ELR (cell line): ENCODE data around the gene MCTP1.
"Not testable (repeated sequence)": the region's sequence is repeated elsewhere in the genome, so short reads cannot be mapped to it uniquely, and the experiment has no call there.

Experiments
- DNase-seq: peaks from one replicate; pipeline ENCODE4 v3.0.0-alpha.2; 2015; ENCODE audit warnings: low read depth

The MCTP1 gene

GRCh38 chr5:94869921-94870320 lies 415.0 kb downstream of the MCTP1 start:
- no peak for DNase-seq

DNA sequence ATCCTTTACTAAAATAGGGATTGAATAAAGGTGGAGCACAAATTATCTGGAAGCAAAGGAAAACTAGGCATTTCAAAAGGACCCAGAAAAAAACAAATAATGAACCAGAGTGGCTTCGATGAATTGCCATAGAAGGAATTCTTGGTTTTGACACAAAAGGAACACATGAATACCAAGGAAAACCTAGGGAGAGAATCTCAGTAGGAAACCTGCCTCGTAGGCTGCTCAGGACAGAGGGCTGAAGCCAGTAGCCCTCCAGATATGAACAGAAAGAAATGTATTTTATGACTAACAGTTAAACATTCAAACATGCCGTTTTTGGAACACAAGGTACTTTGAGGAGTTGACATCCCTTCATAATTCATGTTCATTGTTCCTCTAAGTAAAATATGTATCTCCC lies 420.9 kb downstream of the MCTP1 start:
- no peak for DNase-seq

- DNase-seq: no peak
These were observed 427.8 kb downstream of the MCTP1 start for GRCh38 chr5:94857111-94857510.

GRCh38 chr5:94856257-94856800 lies 428.6 kb downstream of the MCTP1 start:
- DNase-seq: no peak

- no peak for DNase-seq
These were observed 429.4 kb downstream of the MCTP1 start for GRCh38 chr5:94855543-94855942.

GRCh38 chr5:94853120-94853519 lies 431.8 kb downstream of the MCTP1 start:
- no peak for DNase-seq

DNA sequence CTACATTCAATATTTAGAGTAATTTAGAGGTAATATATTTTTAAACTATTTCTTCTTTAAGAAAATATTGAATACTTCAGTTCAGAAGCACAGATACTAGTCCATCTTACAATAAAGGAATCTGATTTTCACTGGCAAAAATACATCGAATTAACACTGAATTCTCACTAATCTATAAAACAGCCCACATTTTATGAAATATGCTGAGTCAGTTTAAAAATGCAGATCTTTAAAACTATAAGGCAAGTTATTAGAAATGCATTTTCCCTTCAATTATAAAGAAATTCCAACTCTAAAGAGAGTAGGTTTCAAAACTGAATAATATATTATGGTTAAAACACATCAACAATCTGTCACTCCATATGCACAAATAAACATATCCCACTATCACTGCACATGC lies 433.9 kb downstream of the MCTP1 start:
- no peak for DNase-seq

GRCh38 chr5:94849821-94850736 lies 434.8 kb downstream of the MCTP1 start:
- peak; percentile 66 for DNase-seq

DNA sequence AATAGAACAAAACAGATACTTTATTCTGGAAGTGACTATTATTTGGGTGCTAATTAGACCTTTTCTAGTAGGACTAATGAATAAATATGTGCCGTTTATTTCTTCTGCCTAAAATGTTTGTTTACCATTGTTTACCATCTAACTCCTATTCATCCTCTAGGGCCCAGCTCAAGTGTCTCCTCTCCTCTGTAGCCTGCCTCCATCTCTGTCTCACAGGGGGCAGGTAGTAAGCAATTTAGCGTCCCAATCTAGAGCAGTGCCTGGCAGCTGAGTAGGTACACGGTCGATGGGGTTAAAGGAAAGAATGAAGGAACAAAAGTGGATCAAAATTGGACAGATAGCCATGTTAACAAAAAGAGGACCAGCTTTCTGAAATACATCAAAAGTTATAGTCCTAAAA lies 435.6 kb downstream of the MCTP1 start:
- DNase-seq: no peak

- DNase-seq: no peak
These were observed 437.2 kb downstream of the MCTP1 start for GRCh38 chr5:94847726-94848125.

GRCh38 chr5:94847019-94847418 lies 437.9 kb downstream of the MCTP1 start:
- DNase-seq: no peak

DNA sequence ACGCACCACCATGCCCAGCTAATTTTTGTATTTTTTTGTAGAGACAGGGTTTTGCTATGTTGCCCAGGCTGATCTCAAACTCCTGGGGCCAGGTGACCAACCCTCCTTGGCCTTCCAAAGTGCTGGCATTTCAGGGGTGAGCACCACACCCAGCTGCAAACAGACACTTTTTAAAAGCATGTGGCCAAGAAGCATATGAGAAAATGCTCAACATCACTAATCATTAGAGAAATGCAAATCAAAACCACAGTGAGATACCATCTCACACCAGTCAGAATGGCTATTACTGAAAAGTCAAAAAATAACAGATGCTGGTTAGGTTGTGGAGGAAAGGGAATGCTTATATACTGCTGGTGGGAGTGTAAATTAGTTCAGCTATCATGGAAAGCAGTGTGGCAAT lies 439.2 kb downstream of the MCTP1 start:
- DNase-seq: not testable (repeated sequence)

- DNase-seq: no peak
These were observed 443.1 kb downstream of the MCTP1 start for GRCh38 chr5:94841598-94842322.

DNA sequence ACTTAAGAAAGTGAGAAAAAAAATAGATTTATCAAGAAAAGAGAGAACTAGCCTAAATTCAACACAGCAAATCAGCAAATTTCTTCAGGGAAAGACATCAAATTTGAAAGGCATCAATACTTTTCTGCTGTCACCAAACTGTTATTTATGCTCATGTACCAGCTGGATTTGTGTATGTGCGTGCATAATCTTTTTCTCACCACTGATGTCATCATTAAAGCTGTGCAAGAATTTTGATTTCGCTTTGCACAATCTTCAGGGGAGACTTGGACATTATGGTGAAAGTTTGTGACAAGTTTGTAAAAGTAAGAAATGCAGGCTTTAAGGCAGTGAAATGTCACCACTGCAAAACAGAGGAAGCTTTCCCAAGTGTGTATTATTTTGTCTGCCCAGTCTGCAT lies 451.0 kb downstream of the MCTP1 start:
- DNase-seq: no peak

DNA sequence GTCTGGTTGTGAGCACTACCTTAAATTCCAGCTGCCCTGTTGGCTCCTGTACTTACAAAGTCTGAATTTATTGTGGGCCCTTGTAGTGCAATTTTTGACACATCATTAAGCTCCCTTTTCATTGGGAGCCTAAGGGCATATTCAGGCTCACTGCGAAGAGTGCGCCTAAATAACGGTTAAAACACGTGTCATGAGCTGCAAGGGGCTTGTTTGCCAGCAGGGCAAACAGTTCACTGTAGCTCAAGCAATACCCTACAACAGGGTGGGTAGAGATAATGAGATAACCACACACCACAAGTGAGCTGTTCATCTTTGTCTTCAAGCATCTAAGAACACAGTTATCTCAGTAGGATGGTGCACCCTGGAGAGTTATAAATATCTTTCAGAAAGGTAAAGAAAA lies 452.2 kb downstream of the MCTP1 start:
- DNase-seq: no peak

- peak; percentile 52 for DNase-seq
These were observed 454.4 kb downstream of the MCTP1 start for GRCh38 chr5:94830520-94830919.

DNA sequence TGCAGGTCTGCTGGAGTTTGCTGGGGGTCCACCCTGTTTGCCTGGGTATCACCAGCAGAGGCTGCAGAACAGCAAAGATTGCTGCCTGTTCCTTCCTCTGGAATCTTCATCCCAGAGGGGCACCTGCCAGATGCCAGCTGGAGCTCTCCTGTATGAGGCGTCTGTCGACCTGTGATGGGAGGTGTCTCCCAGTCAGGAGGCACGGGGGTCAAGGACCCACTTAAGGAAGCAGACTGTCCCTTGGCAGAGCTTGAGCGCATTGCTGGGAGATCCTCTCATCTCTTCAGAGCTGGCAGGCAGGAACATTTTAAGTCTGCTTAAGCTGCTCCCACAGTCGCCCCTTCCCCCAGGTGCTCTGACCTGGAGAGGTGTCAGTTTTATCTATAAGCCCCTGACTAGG lies 456.7 kb downstream of the MCTP1 start:
- DNase-seq: not testable (repeated sequence)

- DNase-seq: no peak
These were observed 464.4 kb downstream of the MCTP1 start for GRCh38 chr5:94820488-94820887.

GRCh38 chr5:94818904-94819303 lies 466.0 kb downstream of the MCTP1 start:
- no peak for DNase-seq

DNA sequence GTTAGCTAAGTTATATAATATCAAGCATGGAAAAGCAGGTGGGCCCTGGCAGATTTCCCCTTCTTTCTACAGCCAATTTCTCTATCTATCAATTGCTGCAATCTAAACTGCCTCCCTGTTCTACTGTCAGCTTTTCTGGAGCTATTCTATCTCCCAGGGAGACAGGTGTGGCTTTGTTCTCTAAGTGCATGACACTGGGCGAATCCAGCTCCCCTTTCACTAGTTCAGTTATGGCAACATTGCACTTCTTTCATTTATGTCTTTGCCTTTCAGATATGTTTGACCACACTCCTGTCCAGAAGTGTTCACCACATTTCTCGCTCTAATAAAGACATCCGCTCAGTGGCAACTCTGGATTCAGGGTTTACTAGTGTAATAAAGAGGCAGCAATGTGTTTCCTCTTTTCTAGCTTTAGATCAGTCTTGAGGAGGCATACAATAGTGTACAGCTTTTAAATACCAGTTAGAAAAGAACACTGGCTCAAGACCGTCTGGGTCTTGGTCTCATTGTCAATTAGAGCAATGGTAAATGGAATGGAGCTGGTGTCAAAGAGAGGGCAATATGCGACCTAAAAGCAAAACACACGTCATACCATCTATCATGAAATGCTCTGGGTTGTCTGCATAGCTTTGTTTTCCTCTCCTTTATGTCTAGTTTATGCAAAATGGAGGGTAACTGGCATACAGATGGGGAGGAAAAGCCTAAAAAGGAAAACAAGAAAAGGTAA lies 469.4 kb downstream of the MCTP1 start:
- DNase-seq: no peak

- DNase-seq: no peak
These were observed 472.7 kb downstream of the MCTP1 start for GRCh38 chr5:94812232-94812631.

- DNase-seq: no peak
These were observed 473.6 kb downstream of the MCTP1 start for GRCh38 chr5:94811331-94811730.
